HG03108 (cell line): Measurements from ENCODE around the gene BYSL.

Experiments
- ATAC-seq: cut with Tn5 transposase; IDR thresholded peaks from one replicate; pipeline ENCODE4 v1.9.1; 2021; ENCODE audit warnings: moderate library complexity; ENCODE audit not compliant: unreplicated experiment

Gene BYSL

GRCh38 chr6:41914869-41915530, 6.3 kb upstream of the BYSL start:
- ATAC-seq, result no peak

- no peak for ATAC-seq
Observed at GRCh38 chr6:41917528-41917927, 3.8 kb upstream of the BYSL start.

- ATAC-seq, result no peak
Observed at GRCh38 chr6:41921712-41921998, 356 bp downstream of the BYSL start.

GRCh38 chr6:41922154-41922553, 855 bp downstream of the BYSL start:
- no peak for ATAC-seq

GRCh38 chr6:41927253-41927652, 6.0 kb downstream of the BYSL start:
- no peak for ATAC-seq

GRCh38 chr6:41929924-41930323, 8.6 kb downstream of the BYSL start:
- no peak for ATAC-seq

GRCh38 chr6:41931792-41932191, 10.5 kb downstream of the BYSL start:
- no peak for ATAC-seq

- no peak for ATAC-seq
Observed at GRCh38 chr6:41932378-41932777, 11.1 kb downstream of the BYSL start.

- ATAC-seq, result no peak
Observed at GRCh38 chr6:41934278-41935192, 13.2 kb downstream of the BYSL start.

- no peak for ATAC-seq
Observed at GRCh38 chr6:41935193-41935574, 13.9 kb downstream of the BYSL start.

- ATAC-seq, result peak; percentile 3
Observed at GRCh38 chr6:41935685-41936072, 14.4 kb downstream of the BYSL start.

GRCh38 chr6:41936073-41936837, 15.0 kb downstream of the BYSL start:
- peak; percentile 37 for ATAC-seq

- no peak for ATAC-seq
Observed at GRCh38 chr6:41937472-41937860, 16.2 kb downstream of the BYSL start.

- ATAC-seq, result no peak
Observed at GRCh38 chr6:41937861-41938574, 16.7 kb downstream of the BYSL start.

GRCh38 chr6:41938590-41939175, 17.4 kb downstream of the BYSL start:
- no peak for ATAC-seq

GRCh38 chr6:41939176-41939847, 18.0 kb downstream of the BYSL start:
- ATAC-seq, result no peak

GRCh38 chr6:41939848-41940758, 18.8 kb downstream of the BYSL start:
- no peak for ATAC-seq

GRCh38 chr6:41940759-41941279, 19.5 kb downstream of the BYSL start:
- ATAC-seq, result no peak
